Osteoblast (primary cell): ENCODE measurements around the gene RAB7A. TPM values are rescaled to one million over a fixed set of nuclear protein-coding genes. Genes with fewer than 3 reads are reported as not detected.
A peak's percentile ranks its signal among the peaks of the same experiment; 100 is the strongest.

Experiments
- DNase-seq: peaks from one replicate; pipeline ENCODE4 v3.0.0; 2011; ENCODE audit warnings: low spot score, mixed read lengths; ENCODE audit not compliant: insufficient read length; ENCODE audit errors: missing footprints
- H2AFZ ChIP-seq: 2 replicates; pipeline ENCODE4 v1.6.0; 2011; ENCODE audit warnings: mild to moderate bottlenecking, low read length
- H3K27ac ChIP-seq: 2 replicates; pipeline ENCODE4 v1.5.1; 2011; ENCODE audit warnings: mild to moderate bottlenecking, low read depth, low read length, moderate library complexity
- H3K27me3 ChIP-seq: 2 replicates; pipeline ENCODE4 v1.6.0; 2012; ENCODE audit warnings: mild to moderate bottlenecking, control low read depth, inconsistent platforms, low read length, moderate library complexity; ENCODE audit not compliant: insufficient read depth
- H3K36me3 ChIP-seq: 2 replicates; pipeline ENCODE4 v1.5.1; 2011; ENCODE audit warnings: mild to moderate bottlenecking, low read length, control low read depth, moderate library complexity; ENCODE audit not compliant: insufficient read depth
- H3K4me1 ChIP-seq: 2 replicates; pipeline ENCODE4 v1.5.1; 2011; ENCODE audit warnings: mild to moderate bottlenecking, low read length, control low read depth, moderate library complexity; ENCODE audit not compliant: insufficient read depth
- H3K4me2 ChIP-seq: 2 replicates; pipeline ENCODE4 v1.6.0; 2011; ENCODE audit warnings: mild to moderate bottlenecking, low read length; ENCODE audit not compliant: insufficient read depth
- H3K4me3 ChIP-seq: fragments of 200-600 bp; sonication (generic); 3 replicates; pipeline ENCODE4 v1.5.1; 2012; ENCODE audit warnings: mild to moderate bottlenecking, low read length, inconsistent platforms; ENCODE audit not compliant: insufficient read depth
- H3K79me2 ChIP-seq: 2 replicates; pipeline ENCODE4 v1.6.0; 2012; ENCODE audit warnings: mild to moderate bottlenecking, low read length, control low read depth, inconsistent platforms; ENCODE audit not compliant: insufficient read depth
- H3K9me3 ChIP-seq: 2 replicates; pipeline ENCODE4 v1.5.1; 2011; ENCODE audit warnings: low read depth, low read length, control low read depth
- H4K20me1 ChIP-seq: 2 replicates; pipeline ENCODE4 v1.6.0; 2012; ENCODE audit warnings: mild to moderate bottlenecking, low read length, control low read depth; ENCODE audit not compliant: insufficient read depth
- total RNA-seq: library from RNA; depleted of rRNA; stranded (reverse); fragments of >200 nt; gene quantifications from 2 replicates; pipeline ENCODE4 v1.2.3, GENCODE V29; 2012
- TF ChIP-seq, protein P1 (sequence below): IDR thresholded peaks from 2 replicates; pipeline ENCODE4 v1.5.1; 2011; ENCODE audit warnings: mild to moderate bottlenecking, low read depth, low read length, moderate library complexity; ENCODE audit errors: extremely low read depth

The RAB7A gene
- total RNA-seq, 1 donor: 86.1 TPM

GRCh38 chr3:128835096-128835495 is 109.1 kb downstream of the RAB7A start:
- Histone ChIP-seq H2AFZ (no peak overlapping the region), H3K36me3 (no peaks in the 10 kb centered on the region), H3K9me3 (no peaks in the 10 kb centered on the region), H4K20me1 (no peaks in the 10 kb centered on the region), H3K4me2 (no peak overlapping the region), H3K4me1 (no peaks in the 10 kb centered on the region), H3K27ac (no peak overlapping the region), H3K79me2 (no peaks in the 10 kb centered on the region), H3K4me3 (no peak overlapping the region), H3K27me3 (no peaks in the 10 kb centered on the region)
- no peak for DNase-seq
- TF ChIP-seq, protein P1, sequence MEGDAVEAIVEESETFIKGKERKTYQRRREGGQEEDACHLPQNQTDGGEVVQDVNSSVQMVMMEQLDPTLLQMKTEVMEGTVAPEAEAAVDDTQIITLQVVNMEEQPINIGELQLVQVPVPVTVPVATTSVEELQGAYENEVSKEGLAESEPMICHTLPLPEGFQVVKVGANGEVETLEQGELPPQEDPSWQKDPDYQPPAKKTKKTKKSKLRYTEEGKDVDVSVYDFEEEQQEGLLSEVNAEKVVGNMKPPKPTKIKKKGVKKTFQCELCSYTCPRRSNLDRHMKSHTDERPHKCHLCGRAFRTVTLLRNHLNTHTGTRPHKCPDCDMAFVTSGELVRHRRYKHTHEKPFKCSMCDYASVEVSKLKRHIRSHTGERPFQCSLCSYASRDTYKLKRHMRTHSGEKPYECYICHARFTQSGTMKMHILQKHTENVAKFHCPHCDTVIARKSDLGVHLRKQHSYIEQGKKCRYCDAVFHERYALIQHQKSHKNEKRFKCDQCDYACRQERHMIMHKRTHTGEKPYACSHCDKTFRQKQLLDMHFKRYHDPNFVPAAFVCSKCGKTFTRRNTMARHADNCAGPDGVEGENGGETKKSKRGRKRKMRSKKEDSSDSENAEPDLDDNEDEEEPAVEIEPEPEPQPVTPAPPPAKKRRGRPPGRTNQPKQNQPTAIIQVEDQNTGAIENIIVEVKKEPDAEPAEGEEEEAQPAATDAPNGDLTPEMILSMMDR: no peak

DNA sequence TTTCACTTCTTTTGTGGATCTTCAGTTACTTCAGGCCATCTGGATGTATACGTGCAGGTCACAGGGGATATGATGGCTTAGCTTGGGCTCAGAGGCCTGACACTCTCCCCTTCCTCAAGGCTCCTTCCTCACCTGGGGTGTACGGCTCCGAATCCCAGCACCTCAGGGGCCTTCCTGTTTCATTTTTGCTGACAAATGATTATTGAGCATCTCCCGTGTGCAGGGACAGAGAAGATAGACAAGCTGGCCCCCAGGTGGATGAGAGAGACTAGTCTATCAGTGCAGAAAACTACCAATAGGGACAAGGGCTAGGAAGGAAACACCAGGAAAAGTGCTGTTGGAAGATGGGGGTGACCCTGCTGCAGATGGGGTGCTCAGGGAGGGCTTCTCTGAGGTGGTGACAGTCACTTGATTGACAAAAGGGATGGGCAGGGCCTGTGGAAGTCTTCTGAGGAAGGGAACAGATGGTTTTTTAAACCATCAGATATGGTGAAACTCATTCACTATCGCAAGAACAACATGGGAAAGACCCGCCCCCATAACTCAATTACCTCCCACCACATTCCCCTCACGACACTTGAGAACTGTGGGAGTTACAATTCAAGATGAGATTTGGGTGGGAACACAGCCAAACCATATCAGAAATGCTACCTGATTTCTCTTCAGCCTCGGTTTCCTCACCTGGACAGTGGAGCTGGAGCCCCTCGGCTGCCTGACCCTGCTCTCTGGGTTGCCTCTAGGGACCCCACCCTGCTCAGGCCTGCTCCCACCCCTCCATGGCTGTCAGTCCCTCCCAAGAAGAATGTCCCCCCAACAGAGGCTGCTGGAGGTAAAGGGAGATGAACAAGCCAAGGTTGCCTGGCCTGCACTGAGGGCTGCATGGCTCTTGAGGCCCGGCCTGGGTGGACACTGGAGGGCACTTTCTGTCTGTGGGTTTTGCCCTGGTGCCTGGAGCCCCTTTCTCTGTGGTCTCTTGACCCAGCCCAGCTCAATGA is 116.2 kb downstream of the RAB7A start:
- no peak overlapping the region for H2AFZ ChIP-seq
- H3K79me2 ChIP-seq: no peaks in the 10 kb centered on the region
- no peaks in the 10 kb centered on the region for H3K36me3 ChIP-seq
- H3K4me2 ChIP-seq: no peak overlapping the region
- H3K27me3 ChIP-seq: no peaks in the 10 kb centered on the region
- H3K27ac ChIP-seq: no peak overlapping the region
- no peak overlapping the region for H3K4me3 ChIP-seq
- no peak for DNase-seq
- no peaks in the 10 kb centered on the region for H3K9me3 ChIP-seq
- H3K4me1 ChIP-seq: peaks cover 11% of the 10 kb centered on the region
- H4K20me1 ChIP-seq: no peaks in the 10 kb centered on the region
- TF ChIP-seq, protein P1: no peak

DNA sequence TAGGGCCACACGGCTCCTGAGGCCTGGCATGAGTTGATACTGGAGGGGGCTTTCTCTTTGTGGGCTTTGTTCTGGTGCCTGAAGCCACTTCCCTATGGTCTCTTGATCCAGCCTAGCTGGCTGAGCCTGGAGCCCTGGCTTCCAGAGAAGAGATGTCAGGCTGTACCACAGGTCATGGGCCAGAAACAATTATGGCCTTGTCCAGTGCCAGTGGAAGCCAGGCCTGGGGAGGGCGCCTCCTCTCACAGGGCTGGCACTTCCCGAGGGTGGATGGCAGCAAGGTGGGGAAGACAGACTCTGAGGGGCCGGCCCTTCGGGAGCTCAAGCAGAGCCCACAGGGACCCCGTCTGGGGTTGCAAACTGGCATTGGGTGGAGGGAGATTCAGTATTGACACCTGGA is 118.5 kb downstream of the RAB7A start:
- TF ChIP-seq, protein P1: no peak
- Histone ChIP-seq H3K36me3 (no peaks in the 10 kb centered on the region), H3K4me2 (no peak overlapping the region), H3K9me3 (no peaks in the 10 kb centered on the region), H3K4me3 (no peak overlapping the region), H3K27me3 (no peaks in the 10 kb centered on the region), H3K79me2 (no peaks in the 10 kb centered on the region), H2AFZ (no peak overlapping the region), H3K4me1 (peaks cover 11% of the 10 kb centered on the region), H3K27ac (no peak overlapping the region), H4K20me1 (no peaks in the 10 kb centered on the region)
- DNase-seq: no peak

GRCh38 chr3:128845119-128845777 is 119.3 kb downstream of the RAB7A start:
- peaks cover 11% of the 10 kb centered on the region for H3K4me1 ChIP-seq
- no peaks in the 10 kb centered on the region for H3K27me3 ChIP-seq
- H3K36me3 ChIP-seq: no peaks in the 10 kb centered on the region
- no peak for DNase-seq
- peak overlapping the region; percentile 91 for H3K4me2 ChIP-seq
- H3K27ac ChIP-seq: no peak overlapping the region
- no peaks in the 10 kb centered on the region for H3K9me3 ChIP-seq
- no peaks in the 10 kb centered on the region for H4K20me1 ChIP-seq
- H2AFZ ChIP-seq: peak overlapping the region; percentile 93
- no peaks in the 10 kb centered on the region for H3K79me2 ChIP-seq
- H3K4me3 ChIP-seq: peak overlapping the region; percentile 73
- TF ChIP-seq, protein P1: no peak
